ENCODE measurements around the gene LCN15.
"Not testable (repeated sequence)": the region's sequence is repeated elsewhere in the genome, so short reads cannot be mapped to it uniquely, and the experiment has no call there.

LCN15 gene

DNA sequence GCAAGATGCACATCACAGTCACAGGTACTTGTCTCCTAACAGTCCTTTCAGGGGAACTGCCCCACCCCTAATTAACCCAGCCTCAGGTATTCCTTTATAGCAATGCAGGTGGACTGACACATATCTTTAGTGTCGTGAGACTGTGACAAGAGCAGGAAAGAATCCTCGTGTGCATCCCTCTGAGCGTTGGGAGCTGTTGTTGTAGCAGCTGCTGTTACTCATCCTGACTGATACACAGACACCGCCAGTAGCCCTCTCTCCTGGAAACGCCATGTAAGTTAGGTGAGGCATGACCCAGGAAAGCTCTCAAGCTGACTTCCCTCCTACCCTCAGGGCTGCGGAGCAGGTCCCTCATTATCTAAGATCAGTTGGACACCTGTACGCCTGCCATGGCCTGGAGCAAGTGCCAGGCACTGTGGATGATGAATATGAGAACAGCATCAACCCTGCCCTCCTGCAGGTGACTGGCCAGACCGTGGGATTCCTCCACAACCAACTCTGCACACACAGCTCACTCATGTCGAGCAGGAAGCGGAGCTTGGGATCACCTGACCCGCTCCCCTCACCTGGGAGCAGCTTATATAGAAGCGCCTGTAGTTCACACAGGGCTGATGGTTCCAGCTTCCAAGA, 10.2 kb upstream of the LCN15 start:
- no peak for DNase-seq (ENCODE audit: low spot score)

DNA sequence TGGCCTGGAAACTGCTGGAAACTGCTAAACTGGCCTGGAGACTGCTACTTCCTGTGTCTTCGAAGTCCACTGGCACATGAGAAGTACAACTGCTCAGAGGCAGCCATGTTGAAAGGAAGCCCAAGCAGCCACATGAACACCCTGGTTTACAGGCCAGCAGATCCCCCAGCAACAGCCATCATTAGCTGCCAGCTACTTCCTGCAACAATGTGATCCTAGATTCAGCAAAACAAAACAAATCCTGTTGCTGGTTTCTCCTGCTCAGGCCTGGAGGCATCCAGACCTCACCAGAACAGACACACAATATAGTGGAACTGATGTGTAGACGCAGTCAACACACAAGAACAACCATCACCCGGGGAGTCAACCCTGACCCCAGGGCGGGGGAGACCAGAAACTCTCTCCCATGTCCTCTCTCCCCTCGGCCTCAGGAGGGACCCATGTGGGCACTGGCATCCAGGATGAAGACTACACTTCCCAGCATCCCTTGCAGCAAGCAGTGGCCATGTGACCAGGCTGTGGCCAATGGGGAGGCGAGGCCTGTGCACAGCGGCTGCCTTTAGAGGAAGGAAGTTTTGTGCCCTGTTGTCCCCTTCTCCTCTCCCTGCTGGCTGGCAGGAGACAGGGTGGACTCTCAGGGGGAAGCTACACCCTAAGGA, 9.2 kb upstream of the LCN15 start:
- DNase-seq (ENCODE audit: low spot score), result peak; percentile 52

DNA sequence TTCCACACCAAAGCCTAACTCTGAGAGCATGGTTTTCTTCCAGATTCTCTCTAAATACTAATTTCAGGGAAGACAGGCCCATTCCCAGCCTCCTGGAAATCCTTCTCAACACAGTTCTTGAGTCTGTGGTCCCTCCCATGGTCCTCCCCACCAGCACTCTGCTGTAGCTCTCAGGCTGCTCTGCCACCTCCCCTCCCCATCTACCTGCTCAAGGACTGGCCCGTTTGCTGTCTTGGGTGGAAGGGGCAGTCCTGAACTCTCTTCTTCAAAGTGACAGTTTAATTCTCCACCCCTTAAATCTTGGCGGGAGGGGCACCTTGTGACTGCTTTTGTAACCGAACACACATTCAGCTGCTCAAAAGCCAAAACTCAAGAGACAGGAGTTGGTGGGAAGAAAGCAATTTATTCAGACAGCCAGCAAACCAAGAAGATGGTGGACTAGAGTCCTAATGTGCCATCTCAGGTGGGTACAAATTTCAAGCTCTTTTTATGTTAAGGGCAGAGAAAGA, 7.6 kb upstream of the LCN15 start:
- DNase-seq (ENCODE audit: low spot score), result no peak

DNA sequence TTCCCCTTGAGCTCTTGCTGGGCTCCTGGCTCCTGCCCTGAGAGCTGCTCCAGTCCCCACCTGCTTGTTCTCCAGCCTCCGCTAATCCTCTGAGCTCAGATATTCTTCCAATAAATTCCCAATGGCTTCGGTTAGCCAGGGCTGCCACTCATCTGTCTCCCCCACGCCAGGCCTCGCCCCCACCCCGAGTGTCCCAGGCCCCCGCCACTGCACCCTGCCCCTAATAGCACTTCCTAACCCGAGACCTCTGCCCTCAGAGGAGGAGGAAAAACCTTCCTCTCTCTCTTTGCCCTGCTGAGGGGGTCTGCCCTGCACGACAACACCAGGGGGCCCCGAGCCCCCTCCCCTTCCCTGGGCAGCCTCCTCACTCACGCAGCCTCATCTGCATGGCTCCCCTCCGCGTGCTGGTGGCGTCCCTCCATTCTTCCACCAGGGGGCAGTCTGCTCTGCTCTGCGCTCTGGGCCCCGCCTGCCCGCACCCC, 5.4 kb upstream of the LCN15 start:
- no peak for DNase-seq (ENCODE audit: low spot score)

DNA sequence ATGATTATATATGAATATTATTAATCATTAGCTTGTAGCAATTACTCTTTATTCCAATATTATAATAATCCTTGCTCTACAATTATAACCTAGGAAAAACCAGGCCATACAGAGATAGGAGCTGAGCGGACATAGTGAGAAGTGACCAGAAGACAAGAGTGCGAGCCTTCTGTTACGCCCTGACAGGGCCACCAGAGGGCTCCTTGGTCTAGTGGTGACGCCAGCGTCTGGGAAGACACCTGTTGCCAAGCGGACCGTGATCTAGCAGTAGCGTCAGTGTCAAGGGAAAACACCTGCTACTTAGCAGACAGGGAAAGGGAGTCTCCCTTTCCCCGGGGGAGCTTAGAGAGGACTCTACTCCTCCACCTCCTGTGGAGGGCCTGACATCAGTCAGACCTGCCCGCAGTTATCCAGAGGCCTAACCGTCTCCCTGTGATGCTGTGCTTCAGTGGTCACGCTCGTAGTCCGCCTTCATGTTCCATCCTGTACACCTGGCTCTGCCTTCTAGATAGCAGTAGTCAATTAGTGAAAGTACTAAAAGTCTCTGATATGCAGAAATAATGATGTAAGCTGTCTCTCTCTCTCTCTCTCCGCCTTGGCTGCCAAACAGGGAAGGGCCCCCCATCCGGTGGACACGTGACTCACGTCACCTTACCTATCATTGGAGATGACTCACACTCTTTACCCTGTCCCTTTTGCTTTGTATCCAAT, 2.2 kb upstream of the LCN15 start:
- DNase-seq (ENCODE audit: low spot score), result peak; percentile 66

DNA sequence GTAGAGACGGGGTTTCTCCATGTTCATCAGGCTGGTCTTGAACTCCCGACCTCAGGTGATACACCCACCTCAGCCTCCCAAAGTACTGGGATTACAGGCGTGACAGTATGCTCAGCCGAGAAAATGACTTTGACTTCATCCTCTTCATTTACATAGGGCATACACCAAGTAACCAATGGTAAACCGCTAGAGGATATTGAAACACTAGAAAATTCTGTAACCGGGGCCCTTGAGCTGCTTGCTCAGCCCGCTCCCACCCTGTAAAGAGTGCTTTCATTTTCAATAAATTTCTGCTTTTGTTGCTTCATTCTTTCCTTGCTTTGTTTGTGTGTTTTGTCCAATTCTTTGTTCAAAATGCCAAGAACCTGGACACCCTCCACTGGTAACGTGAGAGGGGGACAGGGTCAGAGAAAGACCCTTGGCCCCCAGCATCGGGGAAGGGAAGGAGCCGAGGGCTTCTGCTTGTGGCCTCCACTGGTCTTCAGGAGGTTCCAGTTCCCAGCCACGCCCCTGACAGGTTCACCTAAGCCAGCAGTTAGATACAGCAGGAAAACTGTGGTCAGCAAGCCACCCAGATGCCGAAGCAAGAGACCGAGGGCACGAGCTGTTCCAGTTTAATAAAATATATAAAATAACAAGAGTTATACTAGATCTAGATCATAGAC, 1.6 kb upstream of the LCN15 start:
- not testable (repeated sequence) for DNase-seq (ENCODE audit: low spot score)

DNA sequence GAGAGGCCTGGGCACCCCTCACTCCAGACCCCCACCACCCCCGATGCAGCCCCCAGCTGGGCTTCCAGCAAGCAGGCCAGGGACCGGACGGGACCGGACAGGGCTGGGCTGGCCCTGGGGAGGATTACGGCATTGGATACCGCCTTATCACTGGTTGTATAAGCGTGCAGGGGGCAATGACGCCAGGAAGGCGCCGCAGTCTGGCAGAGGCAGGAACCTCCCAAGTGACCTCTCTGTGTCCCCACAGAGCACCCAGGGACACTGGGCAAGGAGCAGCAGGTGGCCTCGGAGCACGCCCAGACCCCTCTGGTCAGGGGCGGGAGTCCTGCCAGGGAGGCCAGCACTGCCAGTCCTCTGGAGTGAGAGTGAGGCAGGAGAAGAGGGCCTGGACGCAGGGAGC, 723 bp upstream of the LCN15 start:
- DNase-seq (ENCODE audit: low spot score), result no peak

DNA sequence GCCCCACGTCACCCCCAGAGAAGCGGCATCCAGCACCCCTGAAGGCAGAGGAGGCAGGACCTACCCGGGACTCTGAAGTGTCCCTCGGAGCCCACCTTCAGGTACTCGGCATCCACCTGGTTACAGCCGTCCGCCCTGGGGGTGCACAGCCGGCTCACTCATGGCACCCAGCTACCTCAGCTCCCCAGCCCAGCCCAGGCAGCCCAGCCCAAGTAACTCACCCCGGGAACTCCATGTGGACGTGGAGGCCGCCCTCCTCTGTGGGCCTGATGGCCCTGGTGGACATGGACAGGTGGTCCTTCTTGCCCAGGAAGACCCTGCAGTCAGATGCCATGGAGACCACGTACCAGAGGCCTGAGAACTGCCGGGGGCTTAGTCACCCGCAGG, 676 bp downstream of the LCN15 start:
- DNase-seq (ENCODE audit: low spot score), result no peak

DNA sequence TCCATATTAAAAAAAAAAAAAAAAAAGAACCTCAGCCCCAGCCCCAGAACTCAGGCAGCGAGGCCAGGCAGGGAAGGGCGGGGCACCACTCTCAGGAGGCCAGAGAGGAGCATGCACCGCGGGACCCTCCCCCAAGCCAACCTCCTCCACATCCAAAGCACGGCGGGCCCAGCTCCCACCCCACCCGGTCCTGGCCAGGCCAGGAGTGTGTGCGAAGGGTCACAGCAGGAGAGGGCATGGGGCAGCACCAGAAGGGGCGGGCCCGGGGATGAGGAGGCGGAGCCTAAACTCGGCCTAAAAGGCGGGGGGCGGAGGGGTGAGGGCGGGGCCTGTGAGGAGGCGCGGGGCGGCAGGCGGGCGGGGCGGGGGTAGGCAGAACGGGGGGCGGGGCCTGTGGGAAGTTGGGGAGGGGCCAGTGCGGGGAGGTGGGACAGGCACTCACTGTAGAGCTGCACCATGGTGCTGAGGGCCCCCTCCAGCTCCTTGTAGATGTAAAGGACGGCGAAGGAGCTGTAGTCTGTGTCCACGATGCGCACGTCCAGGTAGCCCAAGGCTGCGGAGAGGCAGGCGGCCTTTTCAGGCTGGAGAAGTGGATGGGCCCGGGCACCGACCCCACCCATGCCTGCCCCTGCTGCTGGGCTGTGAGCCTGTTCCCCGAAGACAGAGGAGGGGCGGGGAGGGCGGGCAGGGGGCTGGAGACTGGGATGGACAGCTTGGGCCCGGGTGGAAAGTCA, 1.2 kb downstream of the LCN15 start:
- no peak for DNase-seq (ENCODE audit: low spot score)

DNA sequence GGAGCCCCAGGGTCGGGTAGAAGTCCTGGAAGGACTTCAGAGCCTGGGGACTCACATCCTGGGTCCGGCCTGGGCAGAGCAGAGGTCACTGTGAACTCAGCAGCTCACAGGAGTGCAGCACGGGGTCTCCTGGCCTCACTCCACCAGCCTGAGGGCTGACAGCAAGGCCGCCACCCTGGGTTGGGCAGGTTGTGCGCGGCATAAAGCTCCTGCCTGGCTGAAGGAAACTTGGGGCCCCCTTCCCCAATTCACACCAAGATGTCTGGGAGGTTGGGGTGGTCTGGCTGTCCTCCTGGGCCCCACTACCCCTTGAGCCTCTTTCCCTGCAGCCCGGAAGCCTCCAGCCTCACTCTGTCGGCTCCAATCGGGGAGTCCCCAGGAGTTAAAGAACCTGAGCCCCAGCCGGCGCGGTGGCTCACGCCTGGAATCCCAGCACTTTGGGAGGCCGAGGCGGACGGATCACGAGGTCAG, 2.1 kb downstream of the LCN15 start:
- no peak for DNase-seq (ENCODE audit: low spot score)

DNA sequence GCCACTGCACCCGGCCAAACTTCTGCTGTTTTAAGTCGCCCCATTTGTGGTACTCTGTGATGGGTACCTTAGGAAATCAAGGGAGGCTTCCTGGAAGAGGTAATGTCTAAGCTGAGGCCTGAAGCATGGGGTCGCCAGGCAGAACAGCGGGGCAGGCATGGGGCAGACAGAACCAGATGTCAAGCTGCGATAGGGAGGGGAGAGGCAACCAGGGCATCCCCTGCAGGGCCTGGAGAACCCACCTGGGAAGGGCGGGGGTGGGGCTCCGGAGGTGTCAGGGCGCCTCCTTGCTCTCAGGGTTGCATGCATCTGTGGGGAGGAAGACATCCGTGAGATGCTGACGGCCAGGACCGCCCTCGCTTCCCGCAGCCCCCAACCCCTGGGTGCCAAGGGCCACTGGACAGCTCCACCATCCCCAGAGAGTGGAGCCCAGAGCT, 2.8 kb downstream of the LCN15 start:
- DNase-seq (ENCODE audit: low spot score), result no peak

DNA sequence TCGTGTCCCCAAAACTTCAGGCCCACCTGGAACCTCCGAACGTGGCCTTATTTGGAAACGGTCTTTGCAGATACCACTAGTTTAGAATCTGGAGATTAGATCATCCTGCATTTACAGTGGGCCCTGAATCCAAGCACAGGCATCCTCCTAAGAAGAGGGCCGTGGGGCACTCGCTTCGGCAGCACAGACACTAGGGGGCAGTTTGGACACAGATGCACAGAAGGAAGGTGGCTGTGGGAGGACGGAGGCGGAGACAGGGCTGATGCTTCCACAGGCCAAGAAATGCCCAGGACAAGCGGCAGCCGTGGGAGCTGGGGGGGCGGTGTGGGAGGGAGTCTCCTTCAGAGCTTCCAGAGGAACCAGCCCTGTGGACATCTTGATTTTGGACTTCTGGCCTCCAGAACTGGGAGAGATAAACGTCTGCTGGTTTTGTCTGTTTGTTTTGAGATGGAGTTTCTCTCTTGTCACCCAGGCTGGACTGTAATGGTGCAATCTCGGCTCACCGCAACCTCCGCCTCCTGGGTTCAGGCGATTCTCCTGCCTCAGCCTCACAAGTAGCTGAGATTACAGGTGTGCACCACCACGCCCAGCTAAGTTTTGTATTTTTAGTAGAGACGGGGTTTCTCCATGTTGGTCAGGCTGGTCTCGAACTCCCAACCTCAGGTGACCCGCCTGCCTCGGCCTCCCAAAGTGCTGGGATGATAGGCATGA, 3.3 kb downstream of the LCN15 start:
- DNase-seq (ENCODE audit: low spot score), result peak; percentile 79

DNA sequence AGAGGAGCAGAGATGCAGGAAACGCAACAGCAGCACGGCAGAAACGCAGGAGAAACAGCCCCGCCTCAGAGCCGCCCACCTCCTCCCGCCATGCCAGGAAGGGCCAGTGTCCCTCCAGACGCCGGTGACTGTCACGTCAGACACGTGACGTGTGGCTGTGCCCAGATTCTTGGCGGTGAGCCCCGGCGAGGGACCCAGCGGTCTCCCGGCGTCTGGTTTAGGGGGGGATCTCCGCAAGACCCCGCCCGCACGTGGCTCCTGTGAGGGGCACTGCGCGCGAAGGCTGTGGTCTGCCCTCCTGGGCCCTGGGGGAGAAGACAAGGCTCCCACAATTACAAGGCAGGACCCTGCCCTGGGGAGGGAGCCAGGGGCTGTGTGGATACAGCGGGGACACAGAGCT, 3.9 kb downstream of the LCN15 start:
- DNase-seq (ENCODE audit: low spot score), result no peak

DNA sequence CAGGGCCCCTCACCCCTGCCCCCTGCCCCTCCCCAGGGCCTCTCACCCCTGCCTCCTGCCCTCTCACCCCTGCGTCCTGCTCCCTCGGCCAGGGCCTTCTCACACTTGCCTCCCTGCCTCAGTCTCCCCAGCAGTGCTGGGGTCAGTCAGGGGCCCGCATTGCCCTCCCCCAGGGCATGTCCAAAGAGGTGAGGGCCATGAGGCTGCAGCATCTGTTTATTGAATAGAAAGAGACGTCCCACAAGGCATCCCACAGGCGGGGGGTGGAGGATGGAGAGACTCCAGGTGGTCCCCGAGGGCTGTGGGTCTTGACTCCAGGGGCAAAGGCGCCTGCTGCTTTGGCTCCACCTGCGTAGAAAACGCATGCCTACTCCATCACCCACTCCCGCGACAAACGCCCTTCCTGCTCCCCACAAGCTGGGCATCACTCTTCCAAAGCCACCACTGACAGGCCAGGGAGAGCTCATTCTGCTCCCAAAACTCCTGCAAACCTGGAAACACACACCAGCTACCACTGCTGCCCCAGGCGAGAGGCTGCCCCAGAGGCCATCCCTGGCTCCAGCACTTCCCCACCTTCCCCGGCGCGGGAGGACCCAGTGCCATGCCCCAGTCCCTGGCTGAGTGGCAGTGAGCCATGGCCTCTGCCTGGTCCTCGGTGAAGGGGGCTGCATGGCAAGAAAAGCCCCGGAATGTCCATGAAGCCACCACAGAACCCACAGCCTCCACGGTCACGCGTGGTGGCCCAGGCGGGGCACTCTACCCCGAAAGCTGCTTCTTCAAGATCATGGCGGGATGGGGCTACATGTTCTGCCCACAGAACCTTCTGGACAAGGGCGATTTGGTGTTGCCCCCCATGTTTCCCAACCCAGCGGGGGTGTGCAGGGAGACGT, 4.6 kb downstream of the LCN15 start:
- no peak for DNase-seq (ENCODE audit: low spot score)

DNA sequence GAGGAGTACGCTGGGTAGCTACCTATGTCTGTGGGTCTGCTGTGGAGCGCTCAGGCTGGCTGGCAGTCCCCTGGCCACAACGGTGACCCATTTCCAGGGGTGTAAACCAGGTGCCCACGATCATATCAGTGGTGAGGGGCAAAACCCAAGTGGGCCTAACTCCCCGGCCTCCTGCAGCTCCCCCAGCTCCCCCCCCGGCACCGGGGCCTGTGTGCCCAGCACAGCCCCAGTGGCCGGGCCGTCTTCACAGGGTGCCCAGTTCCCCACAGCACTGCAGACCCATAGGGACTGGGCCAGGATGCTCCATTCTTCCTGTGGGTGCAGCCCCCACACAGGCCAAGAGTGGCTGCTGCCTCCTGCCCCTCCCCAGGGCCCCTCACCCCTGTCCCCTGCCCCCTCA, 5.3 kb downstream of the LCN15 start:
- DNase-seq (ENCODE audit: low spot score), result no peak

DNA sequence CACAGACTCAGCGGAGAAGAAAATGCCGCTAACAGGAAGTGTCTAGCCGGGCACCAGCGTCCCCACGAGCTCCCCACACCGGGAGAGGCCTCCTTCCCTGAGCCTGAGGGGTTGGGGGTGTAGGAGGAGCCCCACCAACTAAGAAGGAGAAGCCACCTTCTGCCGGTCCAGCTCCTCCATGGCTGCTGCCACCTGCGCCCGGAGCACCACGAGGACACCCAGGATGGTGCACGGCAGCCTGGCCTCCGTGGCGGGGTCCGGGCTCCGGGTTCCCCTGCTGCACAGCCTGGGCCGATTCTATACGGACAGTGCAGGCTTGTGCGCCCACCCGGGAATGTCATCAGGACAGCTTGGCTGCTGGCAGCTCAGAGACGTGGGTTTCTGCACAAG, 6.6 kb downstream of the LCN15 start:
- no peak for DNase-seq (ENCODE audit: low spot score)

DNA sequence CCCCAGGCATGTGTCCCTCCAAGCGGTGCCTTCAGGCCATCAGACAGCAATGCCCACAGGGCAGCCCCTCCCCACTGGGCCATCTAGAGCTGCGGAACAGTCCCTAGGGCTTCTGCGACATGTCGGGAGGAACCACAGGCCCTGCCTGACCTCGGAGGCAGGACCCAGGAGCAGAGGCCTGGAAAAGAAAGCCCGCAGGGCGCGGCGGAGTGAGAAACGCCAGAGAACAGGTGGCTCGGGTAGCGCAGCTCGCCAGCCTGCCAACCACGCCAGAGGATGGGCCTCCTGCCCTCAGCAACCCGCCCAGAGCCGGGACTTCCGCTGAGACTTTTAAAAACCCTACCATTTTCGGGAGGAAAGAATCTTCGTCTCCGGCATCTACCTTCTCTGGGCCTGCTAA, 7.0 kb downstream of the LCN15 start:
- DNase-seq (ENCODE audit: low spot score), result no peak

DNA sequence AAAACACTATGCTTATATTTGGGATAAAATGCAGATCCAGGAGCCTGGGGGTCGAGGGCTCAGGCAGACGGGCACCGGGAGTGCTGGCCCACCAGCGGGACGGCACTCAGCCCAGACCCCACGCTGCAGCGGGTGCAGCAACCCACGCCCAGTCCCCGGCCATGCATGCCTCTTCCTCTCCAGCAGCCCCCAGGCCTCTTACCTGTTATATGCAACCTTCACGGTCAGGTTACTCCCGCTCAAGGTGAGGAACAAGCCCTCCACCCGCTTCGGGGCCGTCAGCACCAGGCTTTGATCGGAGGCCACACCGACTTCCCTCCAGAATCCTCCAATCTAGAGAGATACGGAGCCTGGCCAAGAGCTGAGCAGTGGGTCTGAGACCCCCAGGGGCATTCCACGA, 7.5 kb downstream of the LCN15 start:
- no peak for DNase-seq (ENCODE audit: low spot score)

DNA sequence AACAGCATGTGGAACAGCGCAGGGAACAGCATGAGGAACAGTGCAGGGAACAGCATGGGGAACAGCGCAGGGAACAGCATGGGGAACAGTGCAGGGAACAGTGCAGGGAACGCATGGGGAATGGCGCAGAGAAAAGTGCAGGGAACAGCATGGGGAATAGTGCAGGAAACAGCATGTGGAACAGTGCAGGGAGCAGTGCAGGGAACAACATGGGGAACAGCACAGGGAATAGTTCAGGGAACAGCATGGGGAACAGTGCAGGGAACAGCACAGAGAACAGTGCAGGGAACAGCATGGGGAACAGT, 8.2 kb downstream of the LCN15 start:
- DNase-seq (ENCODE audit: low spot score), result no peak

Data from Ammon's horn (tissue), 1 donor.